Stimulated activated CD4-positive, alpha-beta T cell treated with anti-CD3 and anti-CD28 coated beads, Interleukin-15, amount 100 ng/mL, for 1 hour (primary cell): ENCODE measurements around the gene SYN1.

Experiments
- DNase-seq, 2 donors: peaks; one replicate each; pipeline ENCODE4 v3.0.0-alpha.2; 2020; ENCODE audit warnings: low read depth in 1 of 2, low spot score in 1 of 2

SYN1 gene

GRCh38 chrX:47634871-47635575, 15.4 kb upstream of the SYN1 start:
- no peak for DNase-seq

- no peak for DNase-seq
Measured at GRCh38 chrX:47633689-47634590, 14.3 kb upstream of the SYN1 start.

GRCh38 chrX:47632666-47633065, 13.0 kb upstream of the SYN1 start:
- DNase-seq, result no peak

GRCh38 chrX:47631676-47632075, 12.0 kb upstream of the SYN1 start:
- DNase-seq, result no peak

- DNase-seq, result no peak
Measured at GRCh38 chrX:47629419-47630200, 10.0 kb upstream of the SYN1 start, which contains the start of gene CFP. CFP (minus strand) TSS chrX:47629930; CDS start chrX:47629844, 86 bp downstream.

GRCh38 chrX:47628982-47629381, 9.3 kb upstream of the SYN1 start:
- DNase-seq, result no peak

GRCh38 chrX:47625365-47625764, 5.7 kb upstream of the SYN1 start:
- no peak for DNase-seq

GRCh38 chrX:47623540-47624027, 3.9 kb upstream of the SYN1 start:
- DNase-seq, result peak in 1 of 2 donors; percentile 14

- DNase-seq, result no peak
Measured at GRCh38 chrX:47621851-47622250, 2.2 kb upstream of the SYN1 start.

- DNase-seq, result no peak
Measured at GRCh38 chrX:47620303-47620685, 637 bp upstream of the SYN1 start.

- no peak for DNase-seq
Measured at GRCh38 chrX:47618923-47619485, 653 bp downstream of the SYN1 start.

GRCh38 chrX:47614618-47615017, 5.0 kb downstream of the SYN1 start:
- DNase-seq, result no peak

GRCh38 chrX:47613082-47613481, 6.6 kb downstream of the SYN1 start:
- DNase-seq, result no peak

- no peak for DNase-seq
Measured at GRCh38 chrX:47612418-47612817, 7.2 kb downstream of the SYN1 start.

GRCh38 chrX:47611926-47612325, 7.7 kb downstream of the SYN1 start:
- no peak for DNase-seq

GRCh38 chrX:47611489-47611888, 8.2 kb downstream of the SYN1 start:
- DNase-seq, result no peak

GRCh38 chrX:47610511-47610910, 9.1 kb downstream of the SYN1 start:
- no peak for DNase-seq

GRCh38 chrX:47608130-47608810, 11.4 kb downstream of the SYN1 start:
- no peak for DNase-seq

- DNase-seq, result no peak
Measured at GRCh38 chrX:47607091-47607490, 12.6 kb downstream of the SYN1 start.

- no peak for DNase-seq
Measured at GRCh38 chrX:47605024-47605423, 14.6 kb downstream of the SYN1 start.
